Keratinocyte (primary cell): Measurements from ENCODE around the gene C4orf51. TPM values are rescaled to one million over a fixed set of nuclear protein-coding genes. Genes with fewer than 3 reads are reported as not detected.

ENCODE experiments used
- DNase-seq: peaks from one replicate; pipeline ENCODE4 v3.0.0-alpha.2; 2011; ENCODE audit warnings: low read depth, missing footprints, low spot score
- FAIRE-seq: peaks from 2 replicates; lab custom pipeline; 2011; peaks lifted over from hg19 to GRCh38; lab: Jason Lieb, UNC
- H2AFZ ChIP-seq: 2 replicates; pipeline ENCODE4 v1.6.0; 2012; ENCODE audit warnings: low read length, control low read depth, inconsistent platforms; ENCODE audit not compliant: control insufficient read depth
- H3K27ac ChIP-seq: 2 replicates; pipeline ENCODE4 v1.5.1; 2011; ENCODE audit warnings: low read length; ENCODE audit not compliant: control insufficient read depth, insufficient read depth
- H3K27me3 ChIP-seq: 3 replicates; pipeline ENCODE4 v1.6.0; 2011; ENCODE audit warnings: low read length; ENCODE audit not compliant: control insufficient read depth, insufficient read depth; ENCODE audit errors: extremely low read depth
- H3K36me3 ChIP-seq, 2 experiments: 2 replicates in 1 of 2; 3 replicates in 1 of 2; pipeline ENCODE4 v1.5.1; 2011; ENCODE audit warnings: low read length in 2 of 2, mild to moderate bottlenecking in 1 of 2; ENCODE audit not compliant: control insufficient read depth in 2 of 2, insufficient read depth in 2 of 2; ENCODE audit errors: extremely low read depth in 1 of 2
- H3K4me1 ChIP-seq: 3 replicates; pipeline ENCODE4 v1.5.1; 2011; ENCODE audit warnings: low read length; ENCODE audit not compliant: control insufficient read depth, insufficient read depth; ENCODE audit errors: extremely low read depth
- H3K4me2 ChIP-seq: 3 replicates; pipeline ENCODE4 v1.6.0; 2011; ENCODE audit warnings: low read depth, low read length; ENCODE audit not compliant: control insufficient read depth, insufficient read depth; ENCODE audit errors: extremely low read depth
- H3K4me3 ChIP-seq, 3 experiments: fragments of 200-600 bp in 1 of 3; sonication (generic) in 1 of 3; 2 replicates in 2 of 3; 3 replicates in 1 of 3; pipeline ENCODE4 v1.5.1; 2011 to 2016; ENCODE audit warnings: low read length in 3 of 3, mild to moderate bottlenecking in 3 of 3, control low read depth in 2 of 3, inconsistent platforms in 1 of 3, low read depth in 1 of 3, mixed read lengths in 1 of 3, mixed run types in 1 of 3, moderate library complexity in 1 of 3; ENCODE audit not compliant: control insufficient read depth in 2 of 3, insufficient read depth in 2 of 3; ENCODE audit errors: extremely low read depth in 1 of 3
- H3K79me2 ChIP-seq: 2 replicates; pipeline ENCODE4 v1.6.0; 2012; ENCODE audit warnings: low read length; ENCODE audit not compliant: control insufficient read depth, insufficient read depth
- H3K9ac ChIP-seq: 3 replicates; pipeline ENCODE4 v1.6.0; 2011; ENCODE audit warnings: low read length; ENCODE audit not compliant: control insufficient read depth, insufficient read depth; ENCODE audit errors: extremely low read depth
- H3K9me1 ChIP-seq: 3 replicates; pipeline ENCODE4 v1.6.0; 2011; ENCODE audit warnings: low read length; ENCODE audit not compliant: control insufficient read depth, insufficient read depth; ENCODE audit errors: extremely low read depth
- H3K9me3 ChIP-seq: 2 replicates; pipeline ENCODE4 v1.5.1; 2012; ENCODE audit warnings: low read depth, low read length; ENCODE audit not compliant: control insufficient read depth
- H4K20me1 ChIP-seq: 3 replicates; pipeline ENCODE4 v1.6.0; 2011; ENCODE audit warnings: low read length; ENCODE audit not compliant: control insufficient read depth, insufficient read depth; ENCODE audit errors: extremely low read depth
- CTCF ChIP-seq, 3 experiments: IDR thresholded peaks in 1 of 3; conservative IDR thresholded peaks in 1 of 3; optimal IDR thresholded peaks in 1 of 3; 2 replicates in 2 of 3; 3 replicates in 1 of 3; pipeline versions ENCODE3 to v1.5.1; 2011; ENCODE audit warnings: low read length in 3 of 3, mild to moderate bottlenecking in 3 of 3, moderate library complexity in 2 of 3, control low read depth in 1 of 3, inconsistent platforms in 1 of 3; ENCODE audit not compliant: insufficient read depth in 2 of 3; ENCODE audit errors: extremely low read depth in 1 of 3
- EZH2 ChIP-seq: IDR thresholded peaks from one replicate; pipeline ENCODE4 v1.6.1; 2012; ENCODE audit warnings: inconsistent platforms, mild to moderate bottlenecking, low read length, moderate library complexity
- dilution Hi-C: fragments of 300-500 bp; cut with MboI; formaldehyde crosslinking; loops from one replicate; pipeline ENCODE4 v1.7.0; 2020; ENCODE audit warnings: low sequenced_read_pairs; ENCODE audit not compliant: extremely low pct_ligation_motif_present
- polyA plus RNA-seq, 5 experiments: library from polyadenylated mRNA; depleted of rRNA in 3 of 5; stranded (reverse) in 3 of 5; stranded (forward) in 1 of 5; unstranded in 1 of 5; fragments of >200 nt; gene quantifications; 1 replicate in 1 of 5; 2 replicates in 3 of 5; 3 replicates in 1 of 5; pipeline versions ENCODE4 v1.2.1 to v1.2.3, GENCODE V29; 2011 to 2012; ENCODE audit warnings: missing spikeins in 2 of 5, low read depth in 1 of 5, low replicate concordance in 1 of 5

The C4orf51 gene
- polyA plus RNA-seq, 1 donor (not counting 4 experiments of a cell fraction or from before 2014, with no cell fraction given): not detected

- Histone ChIP-seq H3K9ac (no peak overlapping the region), H2AFZ (no peak overlapping the region), H3K4me1 (no peaks in the 10 kb centered on the region), H3K4me2 (no peak overlapping the region), H3K27ac (no peak overlapping the region), H4K20me1 (no peaks in the 10 kb centered on the region), H3K9me3 (no peaks in the 10 kb centered on the region), H3K9me1 (no peaks in the 10 kb centered on the region), H3K27me3 (no peaks in the 10 kb centered on the region), H3K79me2 (no peaks in the 10 kb centered on the region), H3K4me3 (no peak overlapping the region), H3K36me3 (no peaks in the 10 kb centered on the region)
- DNase-seq (no peak), FAIRE-seq (no peak)
- dilution Hi-C loops: no loop called here
- TF ChIP-seq EZH2: no peak
- no peak for TF ChIP-seq CTCF (optimal IDR thresholded peaks at IDR 0.05 in 1 of 3, IDR thresholded peaks at IDR 0.05 in 1 of 3, conservative IDR thresholded peaks at IDR 0.05 in 1 of 3; ENCODE audit: extremely low read depth in 1 of 3, insufficient read depth in 2 of 3, low read length in 3 of 3)
Measured at GRCh38 chr4:145697332-145697731, 17.4 kb downstream of the C4orf51 start.

- dilution Hi-C loops: no loop called here
Measured at GRCh38 chr4:145698507-145698906, 18.6 kb downstream of the C4orf51 start.

More at GRCh38 chr4:145698507-145698906, 18.6 kb downstream of the C4orf51 start:
- Histone ChIP-seq H4K20me1 (no peaks in the 10 kb centered on the region), H3K27ac (no peak overlapping the region), H3K4me1 (no peaks in the 10 kb centered on the region), H3K27me3 (no peaks in the 10 kb centered on the region), H3K4me3 (no peak overlapping the region), H3K9me1 (no peaks in the 10 kb centered on the region), H3K9ac (no peak overlapping the region), H2AFZ (no peak overlapping the region), H3K4me2 (no peak overlapping the region), H3K79me2 (no peaks in the 10 kb centered on the region), H3K36me3 (no peaks in the 10 kb centered on the region), H3K9me3 (no peaks in the 10 kb centered on the region)
- TF ChIP-seq EZH2 (no peak), CTCF (optimal IDR thresholded peaks at IDR 0.05 in 1 of 3, IDR thresholded peaks at IDR 0.05 in 1 of 3, conservative IDR thresholded peaks at IDR 0.05 in 1 of 3; ENCODE audit: extremely low read depth in 1 of 3, insufficient read depth in 2 of 3, low read length in 3 of 3) (no peak)
- DNase-seq: no peak
- no peak for FAIRE-seq
